DOHH2 (cell line): ENCODE measurements around the gene TTC28.

Experiments used
- H3F3A ChIP-seq: fragments of 200-600 bp; sonication (generic), shearing (Covaris generic); 2 replicates; pipeline ENCODE4 v1.6.0; 2016; ENCODE audit warnings: antibody characterized with exemption, mild to moderate bottlenecking; ENCODE audit not compliant: control insufficient read depth, insufficient read depth
- H3K27ac ChIP-seq: fragments of 200-600 bp; sonication (generic); 2 replicates; pipeline ENCODE4 v1.5.1; 2014; ENCODE audit warnings: low read depth, mild to moderate bottlenecking, low read length, moderate library complexity
- H3K27me3 ChIP-seq: fragments of 200-600 bp; sonication (generic); 2 replicates; pipeline ENCODE4 v1.6.1; 2014; ENCODE audit warnings: mild to moderate bottlenecking, low read length, mixed read lengths; ENCODE audit not compliant: control insufficient read depth
- H3K36me3 ChIP-seq: fragments of 200-600 bp; sonication (generic); 2 replicates; pipeline ENCODE4 v1.6.1; 2014; ENCODE audit warnings: mild to moderate bottlenecking, low read length, moderate library complexity, mixed read lengths; ENCODE audit not compliant: control insufficient read depth
- H3K4me1 ChIP-seq: fragments of 200-600 bp; sonication (generic); 2 replicates; pipeline ENCODE4 v1.6.1; 2014; ENCODE audit warnings: mild to moderate bottlenecking, low read length, mixed read lengths; ENCODE audit not compliant: control insufficient read depth
- H3K4me2 ChIP-seq: fragments of 200-600 bp; sonication (generic); 2 replicates; pipeline ENCODE4 v1.6.0; 2014; ENCODE audit warnings: mild to moderate bottlenecking, low read length, moderate library complexity
- H3K4me3 ChIP-seq: fragments of 200-600 bp; sonication (generic); 2 replicates; pipeline ENCODE4 v1.5.1; 2014; ENCODE audit warnings: mild to moderate bottlenecking, low read length, mixed read lengths
- H3K79me2 ChIP-seq: fragments of 200-600 bp; sonication (generic); 2 replicates; pipeline ENCODE4 v1.6.1; 2014; ENCODE audit warnings: mild to moderate bottlenecking, low read length, mixed read lengths; ENCODE audit not compliant: control insufficient read depth
- H3K9me2 ChIP-seq: fragments of 200-600 bp; sonication (generic); replicated peaks from 2 replicates; pipeline ENCODE4 v1.6.1; 2014; ENCODE audit warnings: mild to moderate bottlenecking, low read length, mixed read lengths; ENCODE audit not compliant: control insufficient read depth
- H3K9me3 ChIP-seq: fragments of 200-600 bp; sonication (generic); 2 replicates; pipeline ENCODE4 v1.6.1; 2014; ENCODE audit warnings: antibody characterized with exemption, low read length, mixed read lengths; ENCODE audit not compliant: control insufficient read depth, insufficient read depth
- H4K20me1 ChIP-seq: fragments of 200-600 bp; sonication (generic); 2 replicates; pipeline ENCODE4 v1.6.0; 2014; ENCODE audit warnings: low read depth, mild to moderate bottlenecking, antibody characterized with exemption, low read length, moderate library complexity; ENCODE audit not compliant: control insufficient read depth, insufficient read depth
- EZH2phosphoT487 ChIP-seq: fragments of 200-600 bp; sonication (generic); IDR thresholded peaks from 2 replicates; pipeline ENCODE4 v1.6.1; 2017; ENCODE audit warnings: borderline replicate concordance, mild to moderate bottlenecking, antibody characterized with exemption, low read length, moderate library complexity, mixed read lengths
- TF ChIP-seq, protein P1 (sequence below): fragments of 200-600 bp; sonication (generic); IDR thresholded peaks from one replicate; pipeline ENCODE4 v1.5.1; 2014; ENCODE audit warnings: antibody characterized with exemption, mild to moderate bottlenecking, low read depth, low read length; ENCODE audit not compliant: poor library complexity, severe bottlenecking

The TTC28 gene

DNA sequence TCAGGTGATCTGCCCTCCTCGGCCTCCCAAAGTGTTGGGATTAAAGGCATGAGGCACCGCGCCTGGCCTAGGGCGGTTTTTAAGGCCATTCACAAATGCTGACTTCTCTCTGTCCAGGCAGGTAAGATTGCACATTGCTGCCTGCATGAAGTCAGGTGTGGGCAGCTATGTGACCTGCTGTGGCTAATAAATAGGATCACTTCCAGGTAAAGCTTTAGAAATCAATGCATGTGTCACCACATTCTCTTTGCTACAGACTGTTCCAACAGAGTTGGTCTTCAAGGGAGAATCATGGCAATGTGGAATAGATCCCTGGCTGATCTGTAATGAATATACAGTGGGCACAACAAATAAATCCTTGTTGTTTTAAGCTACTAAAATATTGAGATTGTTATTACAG lies 500.2 kb downstream of the TTC28 start:
- Histone ChIP-seq H3K4me1 (no peaks in the 10 kb centered on the region), H3K79me2 (no peaks in the 10 kb centered on the region), H3K4me3 (no peak overlapping the region), H3K27me3 (peaks cover 10% of the 10 kb centered on the region; the same call in 1 of the 2 replicates), H3K9me2 (no peaks in the 10 kb centered on the region), H3K4me2 (no peak overlapping the region), H3K36me3 (no peaks in the 10 kb centered on the region), H3F3A (no peaks in the 10 kb centered on the region), H4K20me1 (no peaks in the 10 kb centered on the region), H3K9me3 (no peaks in the 10 kb centered on the region), H3K27ac (no peak overlapping the region)
- TF ChIP-seq EZH2phosphoT487 = no peak
- TF ChIP-seq, protein P1, sequence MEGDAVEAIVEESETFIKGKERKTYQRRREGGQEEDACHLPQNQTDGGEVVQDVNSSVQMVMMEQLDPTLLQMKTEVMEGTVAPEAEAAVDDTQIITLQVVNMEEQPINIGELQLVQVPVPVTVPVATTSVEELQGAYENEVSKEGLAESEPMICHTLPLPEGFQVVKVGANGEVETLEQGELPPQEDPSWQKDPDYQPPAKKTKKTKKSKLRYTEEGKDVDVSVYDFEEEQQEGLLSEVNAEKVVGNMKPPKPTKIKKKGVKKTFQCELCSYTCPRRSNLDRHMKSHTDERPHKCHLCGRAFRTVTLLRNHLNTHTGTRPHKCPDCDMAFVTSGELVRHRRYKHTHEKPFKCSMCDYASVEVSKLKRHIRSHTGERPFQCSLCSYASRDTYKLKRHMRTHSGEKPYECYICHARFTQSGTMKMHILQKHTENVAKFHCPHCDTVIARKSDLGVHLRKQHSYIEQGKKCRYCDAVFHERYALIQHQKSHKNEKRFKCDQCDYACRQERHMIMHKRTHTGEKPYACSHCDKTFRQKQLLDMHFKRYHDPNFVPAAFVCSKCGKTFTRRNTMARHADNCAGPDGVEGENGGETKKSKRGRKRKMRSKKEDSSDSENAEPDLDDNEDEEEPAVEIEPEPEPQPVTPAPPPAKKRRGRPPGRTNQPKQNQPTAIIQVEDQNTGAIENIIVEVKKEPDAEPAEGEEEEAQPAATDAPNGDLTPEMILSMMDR = no peak

DNA sequence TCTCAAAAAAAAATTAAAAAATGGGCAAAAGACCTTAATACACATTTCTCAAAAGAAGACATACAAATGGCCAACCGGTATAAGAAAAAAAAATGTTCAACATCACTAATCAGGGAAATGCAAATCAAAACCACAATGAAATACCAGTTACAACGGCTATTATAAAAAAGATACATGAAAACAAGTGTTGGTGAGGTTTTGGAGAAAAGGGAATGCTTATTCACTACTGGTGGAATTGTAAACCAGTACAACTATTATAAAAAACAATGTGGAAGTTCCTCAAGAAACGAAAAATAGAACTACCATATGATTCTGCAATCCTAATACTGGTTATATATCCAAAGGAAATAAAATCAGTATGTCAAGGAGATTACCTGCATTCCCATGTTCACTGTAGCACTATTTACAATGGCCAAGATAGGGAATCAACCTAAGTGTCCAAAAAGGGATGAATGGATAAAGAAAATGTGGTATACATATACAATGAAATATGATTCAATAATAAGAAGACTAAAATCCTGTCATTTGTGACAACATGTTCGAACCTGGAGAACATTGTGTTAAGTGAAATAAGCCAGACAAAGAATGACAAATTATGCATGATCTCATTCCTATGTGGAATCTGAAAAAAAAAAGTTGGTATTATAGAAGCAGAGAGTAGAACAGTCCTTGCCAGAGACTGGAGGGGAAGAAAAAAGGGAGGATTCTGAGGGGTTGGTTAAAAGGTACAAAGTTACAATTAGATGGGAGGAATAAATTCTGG lies 503.7 kb downstream of the TTC28 start:
- H3K36me3 ChIP-seq = no peaks in the 10 kb centered on the region
- H3F3A ChIP-seq = no peaks in the 10 kb centered on the region
- no peaks in the 10 kb centered on the region for H3K9me2 ChIP-seq
- H3K27me3 ChIP-seq = no peaks in the 10 kb centered on the region
- H3K4me3 ChIP-seq = no peak overlapping the region
- H3K4me1 ChIP-seq = no peaks in the 10 kb centered on the region
- no peak overlapping the region for H3K27ac ChIP-seq
- no peaks in the 10 kb centered on the region for H3K79me2 ChIP-seq
- TF ChIP-seq EZH2phosphoT487 = no peak
- TF ChIP-seq, protein P1 = no peak
- H3K4me2 ChIP-seq = no peak overlapping the region
- H3K9me3 ChIP-seq = no peaks in the 10 kb centered on the region
- no peaks in the 10 kb centered on the region for H4K20me1 ChIP-seq

DNA sequence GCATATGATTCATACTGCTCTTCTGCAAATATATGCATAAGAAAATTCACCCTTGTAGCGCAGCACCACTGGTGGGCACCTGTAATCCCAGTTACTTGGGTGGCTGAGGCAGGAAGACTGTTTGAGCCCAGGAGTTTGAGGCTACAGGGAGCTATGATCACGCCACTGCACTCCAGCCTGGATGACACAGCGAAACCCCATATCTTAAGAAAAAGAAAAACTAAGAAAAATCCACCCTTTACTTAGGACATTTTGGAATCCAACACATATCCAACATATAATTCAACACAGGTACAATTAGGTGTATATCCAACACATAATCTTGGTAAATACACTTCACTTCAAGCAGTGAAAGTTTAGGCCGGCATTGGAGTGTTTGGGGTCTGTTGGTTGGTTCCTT lies 505.1 kb downstream of the TTC28 start:
- H3K27me3 ChIP-seq = no peaks in the 10 kb centered on the region
- no peak overlapping the region for H3K4me3 ChIP-seq
- no peak overlapping the region for H3K4me2 ChIP-seq
- H3K36me3 ChIP-seq = no peaks in the 10 kb centered on the region
- no peaks in the 10 kb centered on the region for H3K9me2 ChIP-seq
- TF ChIP-seq EZH2phosphoT487 = no peak
- TF ChIP-seq, protein P1 = no peak
- no peak overlapping the region for H3K27ac ChIP-seq
- no peaks in the 10 kb centered on the region for H3K4me1 ChIP-seq
- H4K20me1 ChIP-seq = no peaks in the 10 kb centered on the region
- no peaks in the 10 kb centered on the region for H3K79me2 ChIP-seq
- no peaks in the 10 kb centered on the region for H3K9me3 ChIP-seq
- no peaks in the 10 kb centered on the region for H3F3A ChIP-seq
